HG03460 (cell line): ENCODE results near the gene TANC1.

Source experiments
- ATAC-seq: cut with Tn5 transposase; IDR thresholded peaks from one replicate; pipeline ENCODE4 v1.9.1; 2021; ENCODE audit not compliant: unreplicated experiment

Gene TANC1

GRCh38 chr2:159053161-159054031, 85.0 kb downstream of the TANC1 start:
- no peak for ATAC-seq

- ATAC-seq: no peak
Measured at GRCh38 chr2:159054032-159054334, 85.5 kb downstream of the TANC1 start.

GRCh38 chr2:159054985-159055384, 86.5 kb downstream of the TANC1 start:
- no peak for ATAC-seq

- no peak for ATAC-seq
Measured at GRCh38 chr2:159060518-159060917, 92.1 kb downstream of the TANC1 start.

GRCh38 chr2:159063677-159064076, 95.2 kb downstream of the TANC1 start:
- no peak for ATAC-seq

- ATAC-seq: no peak
Measured at GRCh38 chr2:159064446-159065301, 96.2 kb downstream of the TANC1 start.

GRCh38 chr2:159065313-159065712, 96.9 kb downstream of the TANC1 start:
- ATAC-seq: no peak

GRCh38 chr2:159065891-159066290, 97.5 kb downstream of the TANC1 start:
- no peak for ATAC-seq

GRCh38 chr2:159066541-159067156, 98.2 kb downstream of the TANC1 start:
- ATAC-seq: no peak

GRCh38 chr2:159067971-159068370, 99.5 kb downstream of the TANC1 start:
- no peak for ATAC-seq

- ATAC-seq: no peak
Measured at GRCh38 chr2:159069229-159069628, 100.8 kb downstream of the TANC1 start.

GRCh38 chr2:159070235-159070634, 101.8 kb downstream of the TANC1 start:
- no peak for ATAC-seq

GRCh38 chr2:159071190-159071915, 102.9 kb downstream of the TANC1 start:
- no peak for ATAC-seq

GRCh38 chr2:159072795-159073194, 104.4 kb downstream of the TANC1 start:
- no peak for ATAC-seq

GRCh38 chr2:159073256-159073655, 104.8 kb downstream of the TANC1 start:
- ATAC-seq: no peak

- no peak for ATAC-seq
Measured at GRCh38 chr2:159074605-159075004, 106.2 kb downstream of the TANC1 start.

GRCh38 chr2:159075727-159076126, 107.3 kb downstream of the TANC1 start:
- no peak for ATAC-seq

GRCh38 chr2:159076241-159076640, 107.8 kb downstream of the TANC1 start:
- ATAC-seq: no peak

- ATAC-seq: no peak
Measured at GRCh38 chr2:159077869-159078268, 109.4 kb downstream of the TANC1 start.

- no peak for ATAC-seq
Measured at GRCh38 chr2:159078443-159078842, 110.0 kb downstream of the TANC1 start.

GRCh38 chr2:159080641-159081040, 112.2 kb downstream of the TANC1 start:
- no peak for ATAC-seq
